Adrenal gland (tissue), 19 donors: Measurements from ENCODE around the gene TRIM48. TPM values are rescaled to one million over a fixed set of nuclear protein-coding genes. Genes with fewer than 3 reads are reported as not detected.
"Not testable (repeated sequence)": the region's sequence is repeated elsewhere in the genome, so short reads cannot be mapped to it uniquely, and the experiment has no call there.

Experiments used
- DNase-seq, 7 donors: peaks; one replicate each; pipeline ENCODE4 v3.0.0-alpha.2; 2019 to 2020
- H3K27ac ChIP-seq, 5 donors: fragments of 200-600 bp; sonication (generic) in 4 of 5; 1 replicate in 3 of 5; 2 replicates in 2 of 5; pipeline versions ENCODE4 v1.5.1 to v1.8.0; 2016 to 2020; ENCODE audit warnings: mild to moderate bottlenecking in 1 of 5
- H3K27me3 ChIP-seq: fragments of 200-600 bp; 2 replicates; pipeline ENCODE4 v1.8.0; 2021
- H3K36me3 ChIP-seq, 2 donors: fragments of 200-600 bp; replicated peaks in 1 of 2; 1 replicate in 1 of 2; 2 replicates in 1 of 2; pipeline versions ENCODE4 v1.5.1 to v1.8.0; 2018 to 2022
- H3K4me1 ChIP-seq, 2 donors: fragments of 200-600 bp; replicated peaks in 1 of 2; 1 replicate in 1 of 2; 2 replicates in 1 of 2; pipeline versions ENCODE4 v1.5.1 to v1.8.0; 2018 to 2021
- H3K4me3 ChIP-seq, 4 donors: fragments of 200-600 bp; sonication (generic) in 3 of 4; one replicate each; pipeline ENCODE4 v1.5.1; 2016 to 2018
- H3K9me3 ChIP-seq, 3 donors: fragments of 200-600 bp; sonication (generic) in 1 of 3; replicated peaks in 1 of 3; 1 replicate in 2 of 3; 2 replicates in 1 of 3; pipeline versions ENCODE4 v1.5.1 to v1.8.0; 2016 to 2021
- CTCF ChIP-seq, 6 experiments: fragments of 450-650 bp in 4 of 6; fragments of 200-600 bp in 2 of 6; sonication (generic) in 1 of 6; IDR thresholded peaks; 1 replicate in 5 of 6; 2 replicates in 1 of 6; pipeline versions ENCODE4 v1.5.1 to v1.8.0; 2016 to 2021; ENCODE audit warnings: antibody characterized with exemption in 6 of 6, mild to moderate bottlenecking in 2 of 6, moderate library complexity in 1 of 6
- POLR2A ChIP-seq, 2 donors: fragments of 450-650 bp; IDR thresholded peaks; one replicate each; pipeline ENCODE4 v1.6.1; 2017; ENCODE audit warnings: antibody characterized with exemption in 2 of 2, mild to moderate bottlenecking in 2 of 2, moderate library complexity in 1 of 2
- WGBS, 4 donors: extraction: QIAGEN DNeasy Blood & Tissue Kit in 2 of 4; methylation state at CpG; one replicate each; pipeline versions ENCODE4 v1.1.5 to v1.1.7; 2013 to 2017; 5-methylcytosine and 5-hydroxymethylcytosine counted together
- intact Hi-C, 2 donors: fragments of 100-400 bp; cut with DNase I; formaldehyde crosslinking; loops; one replicate each; pipeline versions ENCODE4 v1.14.1 to v1.15.0; 2022 to 2023
- long read RNA-seq, 10 donors: library from polyadenylated mRNA in 3 of 10; unstranded in 2 of 10; stranded (forward) in 1 of 10; transcript quantifications; one replicate each; pipeline ENCODE4 v2.0.0 and lab custom pipeline, GENCODE V29; 2021 to 2026
- polyA plus RNA-seq, 3 donors: library from polyadenylated mRNA; stranded (reverse); fragments of 200-250 nt in 2 of 3; fragments of 350-450 nt in 1 of 3; fragmentation: Illumina TruSeq in 1 of 3; extraction: RNeasy Lipid Tissue Mini Kit (QIAGEN cat#74804) in 1 of 3; gene quantifications; one replicate each; pipeline ENCODE4 v1.2.3, GENCODE V29; 2013 to 2014
- small RNA-seq, 2 donors: library from RNA; depleted of rRNA; stranded (forward); fragments of <200 nt; gene quantifications; one replicate each; pipeline ENCODE3, GENCODE V24; 2016
- total RNA-seq, 9 donors: library from RNA; depleted of rRNA in 4 of 9; stranded (reverse); fragments of >200 nt in 4 of 9; fragments of 120-200 nt in 1 of 9; fragmentation: NEBNext Ultra II Directional in 1 of 9; extraction: Animal tissue kit (Norgen Biotek cat#: 25700) in 1 of 9; gene quantifications; one replicate each; pipeline versions ENCODE4 v1.1.0 to v1.2.4, GENCODE V29; 2013 to 2023
- donor health status: healthy with polysubstance abuse.
- donor health status: Bipolar disorder and iron deficiency.
- donor health status: DM: yes; HTN: yes; CAD: no.
- donor health status: DM: no; HTN: no; CAD: no.
- donor health status: DM: no; HTN: no; CAD: no.
- donor health status: DM: yes; HTN: yes; CAD: no.

TRIM48 gene
- total RNA-seq (not detected), polyA plus RNA-seq (not detected)
- long read RNA-seq, donor 1: 0 reads
- long read RNA-seq, donor 2: 0 reads
- long read RNA-seq, donor 3: 0 reads
- long read RNA-seq, donor 4: 0 reads
- long read RNA-seq, donor 5: 0 reads
- long read RNA-seq, donor 6: 0 reads
- long read RNA-seq, donor 7: 0 reads
- long read RNA-seq, donor 8: 0 reads
- long read RNA-seq, donor 9: 0 reads
- long read RNA-seq, donor 10: 0 reads

GRCh38 chr11:55261855-55262254 is at the start of gene TRIM48:
TSS of gene TRIM48 (plus strand) at chr11:55262155. CDS start at chr11:55262268, 113 bp downstream.
- intact Hi-C loops, H3K36me3 ChIP-seq, H3K27me3 ChIP-seq, H3K9me3 ChIP-seq, H3K4me1 ChIP-seq, DNase-seq, H3K4me3 ChIP-seq, H3K27ac ChIP-seq: not testable (repeated sequence)
- 35 to 48% (median 42%) methylated on average over 2 of the region's 2 CpGs for WGBS, 4 donors

DNA sequence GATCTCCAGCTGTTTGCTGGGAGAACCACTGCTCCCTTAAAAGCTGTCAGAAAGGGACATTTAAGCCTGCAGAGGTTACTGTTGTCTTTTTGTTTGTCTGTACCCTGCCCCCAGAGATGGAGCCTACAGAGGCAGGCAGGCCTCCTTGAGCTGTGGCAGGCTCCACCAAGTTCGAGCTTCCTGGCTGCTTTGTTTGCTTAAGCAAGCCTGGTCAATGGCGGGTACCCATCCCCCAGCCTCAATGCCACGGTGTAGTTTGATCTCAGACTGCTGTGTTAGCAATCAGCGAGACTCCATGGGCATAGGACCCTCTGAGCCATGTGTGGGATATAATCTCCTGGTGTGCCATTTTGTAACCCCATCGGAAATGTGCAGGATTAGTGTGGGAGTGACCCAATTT is 23.6 kb upstream of the TRIM48 start:
- H3K27ac ChIP-seq, H3K27me3 ChIP-seq, H3K4me1 ChIP-seq, intact Hi-C loops, DNase-seq, H3K9me3 ChIP-seq, H3K4me3 ChIP-seq, H3K36me3 ChIP-seq: not testable (repeated sequence)
- WGBS, 4 donors: 55 to 82% (median 67%) methylated on average over 3 to 5 of the region's 5 CpGs

GRCh38 chr11:55263081-55263480 is 1.1 kb downstream of the TRIM48 start:
- no peak for DNase-seq
- no peaks in the 10 kb centered on the region for H3K4me1 ChIP-seq
- TF ChIP-seq POLR2A (IDR thresholded peaks at IDR 0.05) (no peak), CTCF (IDR thresholded peaks at IDR 0.05) (no peak)
- no peaks in the 10 kb centered on the region for H3K36me3 ChIP-seq
- intact Hi-C loops: no loop called here
- no peaks in the 10 kb centered on the region for H3K27me3 ChIP-seq
- no peak overlapping the region for H3K27ac ChIP-seq
- no peak overlapping the region for H3K4me3 ChIP-seq
- WGBS, 4 donors: 67 to 78% (median 73%) methylated on average over 5 of the region's 5 CpGs
- H3K9me3 ChIP-seq: no peaks in the 10 kb centered on the region

Small RNA genes lying within 50 kb of the gene (small RNA-seq; reads per million reads assigned to genes)
- 0 reads per million in 2 donors for gene AP005597.4

Other genes starting within 250 kb of the TRIM48 start
- not detected for gene OR4A16, start 81.0 kb downstream of the TRIM48 start, total RNA-seq
- gene OR4A16, start 81.0 kb downstream of the TRIM48 start, polyA plus RNA-seq: not detected
- not detected for gene OR4A15, start 105.8 kb downstream of the TRIM48 start, total RNA-seq
- not detected for gene OR4A15, start 105.8 kb downstream of the TRIM48 start, polyA plus RNA-seq